Endothelial cell of umbilical vein (primary cell): ENCODE data around the gene TXNRD2. TPM values are rescaled to one million over a fixed set of nuclear protein-coding genes. Genes with fewer than 3 reads are reported as not detected.

Experiments
- BruUV-seq: library from RNA; stranded (reverse); fragments of 400-500 nt; replicated peaks from 2 replicates; lab custom pipeline; 2021; lab: Mats Ljungman, UMichigan
- CTCF ChIA-PET: fragments of 300-600, 350-600 bp; sonication (Branson Sonifier 250); formaldehyde crosslinking; loops from one replicate; lab custom pipeline; 2021; ENCODE audit warnings: antibody characterized with exemption, inconsistent platforms; lab: Charles Lee
- POLR2A ChIA-PET: fragments of 300-600, 350-600 bp; sonication (Branson Sonifier 250); formaldehyde crosslinking; loops from one replicate; lab custom pipeline; 2021; ENCODE audit warnings: antibody characterized with exemption, inconsistent platforms; lab: Charles Lee
- DNase-seq: peaks from one replicate; pipeline ENCODE4 v3.0.0-alpha.2; 2011; ENCODE audit warnings: low read depth, low spot score
- FAIRE-seq: peaks from 2 replicates; lab custom pipeline; 2011; peaks lifted over from hg19 to GRCh38; lab: Jason Lieb, UNC
- H2AFZ ChIP-seq: 2 replicates; pipeline ENCODE4 v1.6.0; 2012; ENCODE audit warnings: low read depth, low read length, control low read depth, inconsistent platforms
- H3K27ac ChIP-seq: 2 replicates; pipeline ENCODE4 v1.5.1; 2011; ENCODE audit warnings: low read depth, mild to moderate bottlenecking, control low read depth, low read length, moderate library complexity; ENCODE audit not compliant: insufficient read depth
- H3K27me3 ChIP-seq, 2 experiments: 2 replicates each; pipeline versions ENCODE4 v1.6.0 to v1.6.1; 2011; ENCODE audit warnings: low read length in 2 of 2, mixed read lengths in 1 of 2; ENCODE audit not compliant: control insufficient read depth in 2 of 2, insufficient read depth in 2 of 2
- H3K36me3 ChIP-seq, 2 experiments: 2 replicates in 1 of 2; 3 replicates in 1 of 2; pipeline ENCODE4 v1.5.1; 2011; ENCODE audit warnings: low read length in 2 of 2, mild to moderate bottlenecking in 1 of 2, moderate library complexity in 1 of 2; ENCODE audit not compliant: control insufficient read depth in 2 of 2, insufficient read depth in 2 of 2; ENCODE audit errors: extremely low read depth in 1 of 2
- H3K4me1 ChIP-seq: 3 replicates; pipeline ENCODE4 v1.5.1; 2011; ENCODE audit warnings: mild to moderate bottlenecking, low read length; ENCODE audit not compliant: control insufficient read depth, insufficient read depth; ENCODE audit errors: extremely low read depth
- H3K4me2 ChIP-seq: 2 replicates; pipeline ENCODE4 v1.6.1; 2011; ENCODE audit warnings: low read length, control low read depth, mixed read lengths; ENCODE audit not compliant: insufficient read depth
- H3K4me3 ChIP-seq, 3 experiments: fragments of 200-600 bp in 1 of 3; sonication (generic), shearing (Covaris generic) in 1 of 3; replicated peaks in 1 of 3; 2 replicates each; pipeline ENCODE4 v1.5.1; 2011 to 2016; ENCODE audit warnings: control low read depth in 3 of 3, low read length in 3 of 3, mild to moderate bottlenecking in 2 of 3, inconsistent platforms in 1 of 3, low read depth in 1 of 3, moderate library complexity in 1 of 3; ENCODE audit not compliant: insufficient read depth in 1 of 3
- H3K79me2 ChIP-seq: 2 replicates; pipeline ENCODE4 v1.6.0; 2012; ENCODE audit warnings: low read length, inconsistent platforms; ENCODE audit not compliant: control insufficient read depth, insufficient read depth
- H3K9ac ChIP-seq: replicated peaks from 2 replicates; pipeline ENCODE3; 2011; ENCODE audit warnings: low read length, control low read depth; ENCODE audit not compliant: insufficient read depth; ENCODE audit errors: extremely low read depth
- H3K9me1 ChIP-seq: replicated peaks from 3 replicates; pipeline ENCODE4 v1.6.0; 2011; ENCODE audit warnings: mild to moderate bottlenecking, low read length; ENCODE audit not compliant: control insufficient read depth, insufficient read depth; ENCODE audit errors: extremely low read depth
- H3K9me3 ChIP-seq: replicated peaks from 2 replicates; pipeline ENCODE4 v1.5.1; 2012; ENCODE audit warnings: low read length, inconsistent platforms; ENCODE audit not compliant: control insufficient read depth, insufficient read depth
- H4K20me1 ChIP-seq: replicated peaks from 2 replicates; pipeline ENCODE3; 2011; ENCODE audit warnings: mild to moderate bottlenecking, low read length; ENCODE audit not compliant: control insufficient read depth, insufficient read depth; ENCODE audit errors: extremely low read depth
- EZH2 ChIP-seq: IDR thresholded peaks from 2 replicates; pipeline ENCODE4 v1.6.1; 2012; ENCODE audit warnings: borderline replicate concordance, low read depth, mild to moderate bottlenecking, moderate library complexity, low read length, inconsistent platforms; ENCODE audit not compliant: severe bottlenecking
- FOS ChIP-seq: IDR thresholded peaks from 2 replicates; pipeline ENCODE4 v1.6.1; 2011; ENCODE audit warnings: mild to moderate bottlenecking, low read length, moderate library complexity, borderline replicate concordance; ENCODE audit not compliant: insufficient read depth
- GATA2 ChIP-seq: IDR thresholded peaks from 2 replicates; pipeline ENCODE4 v1.7.0; 2011; ENCODE audit warnings: low read depth, mild to moderate bottlenecking, moderate library complexity, mixed read lengths, low read length; ENCODE audit not compliant: insufficient read length, insufficient read depth
- JUN ChIP-seq: IDR thresholded peaks from 2 replicates; pipeline ENCODE4 v1.6.1; 2011; ENCODE audit warnings: borderline replicate concordance, low read depth; ENCODE audit not compliant: insufficient read length, insufficient read depth
- MYC ChIP-seq: IDR thresholded peaks from one replicate; pipeline ENCODE4 v1.6.1; 2011; ENCODE audit warnings: mild to moderate bottlenecking, low read depth, low read length
- POLR2A ChIP-seq: IDR thresholded peaks from 2 replicates; pipeline ENCODE4 v1.6.1; 2012; ENCODE audit warnings: low read depth, mild to moderate bottlenecking, control low read depth, low read length
- POLR2AphosphoS5 ChIP-seq: IDR thresholded peaks from 2 replicates; pipeline ENCODE4 v1.6.1; 2012; ENCODE audit warnings: low read depth, mild to moderate bottlenecking, control low read depth, low read length, moderate library complexity; ENCODE audit not compliant: insufficient read depth
- dilution Hi-C: fragments of 300-500 bp; cut with MboI; formaldehyde crosslinking; loops from one replicate; pipeline ENCODE4 v1.15.0; 2019; ENCODE audit warnings: low sequenced_read_pairs; ENCODE audit not compliant: extremely low pct_ligation_motif_present
- intact Hi-C: fragments of 100-400 bp; cut with micrococcal nuclease; formaldehyde crosslinking; loops from one replicate; pipeline ENCODE4 v1.10.0; 2022
- polyA plus RNA-seq, 4 experiments: library from polyadenylated mRNA; depleted of rRNA in 3 of 4; stranded (reverse) in 3 of 4; unstranded in 1 of 4; fragments of >200 nt; gene quantifications; 2 replicates each; pipeline versions ENCODE4 v1.2.1 to v1.2.3, GENCODE V29; 2011 to 2012; ENCODE audit warnings: missing spikeins in 1 of 4
- total RNA-seq: library from RNA; stranded (reverse); gene quantifications from 2 replicates; pipeline ENCODE4 v1.2.3, GENCODE V29; 2021
- TF ChIP-seq, protein P1 (sequence below), 2 donors: IDR thresholded peaks; 1 replicate in 1 of 2; 2 replicates in 1 of 2; pipeline ENCODE4 v1.5.1; 2011; ENCODE audit warnings: low read length in 2 of 2, mild to moderate bottlenecking in 2 of 2, moderate library complexity in 2 of 2, control low read depth in 1 of 2, inconsistent platforms in 1 of 2, low read depth in 1 of 2; ENCODE audit not compliant: insufficient read depth in 1 of 2; ENCODE audit errors: extremely low read depth in 1 of 2
- TF ChIP-seq, protein P2 (sequence below): IDR thresholded peaks from 2 replicates; pipeline ENCODE4 v1.6.1; 2011; ENCODE audit not compliant: insufficient read depth, insufficient read length

The TXNRD2 gene
- total and polyA plus RNA-seq, 2 donors (not counting 3 experiments of a cell fraction or from before 2014, with no cell fraction given) = 211 to 440 TPM

DNA sequence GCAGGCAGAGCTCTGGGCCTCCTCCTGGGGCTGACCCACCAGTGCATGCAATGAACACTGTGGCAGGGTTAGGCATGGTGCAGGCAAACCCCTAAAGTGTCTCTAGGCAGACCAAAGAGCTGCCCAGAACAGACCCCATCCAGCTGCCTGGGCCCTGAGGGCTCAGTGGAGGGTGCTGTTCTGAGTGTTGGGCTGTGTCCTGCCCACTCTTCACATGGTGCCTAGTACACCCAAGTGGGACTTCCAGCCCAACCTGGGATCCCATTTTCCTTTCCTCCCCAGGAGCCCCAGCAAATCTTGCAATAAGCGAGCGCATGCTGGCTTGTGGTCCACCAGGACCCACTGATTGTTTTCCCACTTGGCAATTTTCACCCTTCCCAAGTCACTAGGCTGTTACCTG, 48.6 kb upstream of the TXNRD2 start:
- ChIA-PET CTCF (interaction anchor here (1.9 to 2.5 kb wide), 2 partner anchors 11 to 23 kb away, joined by 5 to 9 read pairs; no protein-coding TSS in a partner anchor), POLR2A (no interaction called here)
- Histone ChIP-seq H3K4me1 (peaks cover 12% of the 10 kb centered on the region), H3K9ac (no peak overlapping the region), H3K27ac (no peak overlapping the region), H3K36me3 (no peaks in the 10 kb centered on the region), H2AFZ (no peak overlapping the region), H3K79me2 (peaks cover 8% of the 10 kb centered on the region), H3K9me3 (no peaks in the 10 kb centered on the region), H3K9me1 (no peaks in the 10 kb centered on the region), H3K27me3 (no peaks in the 10 kb centered on the region), H3K4me2 (no peak overlapping the region), H4K20me1 (no peaks in the 10 kb centered on the region), H3K4me3 (no peak overlapping the region)
- dilution Hi-C loops = no loop called here
- TF ChIP-seq FOS = no peak
- intact Hi-C loops = no loop called here
- BruUV-seq = no TSS peak
- FAIRE-seq = no peak
- no peak for DNase-seq

DNA sequence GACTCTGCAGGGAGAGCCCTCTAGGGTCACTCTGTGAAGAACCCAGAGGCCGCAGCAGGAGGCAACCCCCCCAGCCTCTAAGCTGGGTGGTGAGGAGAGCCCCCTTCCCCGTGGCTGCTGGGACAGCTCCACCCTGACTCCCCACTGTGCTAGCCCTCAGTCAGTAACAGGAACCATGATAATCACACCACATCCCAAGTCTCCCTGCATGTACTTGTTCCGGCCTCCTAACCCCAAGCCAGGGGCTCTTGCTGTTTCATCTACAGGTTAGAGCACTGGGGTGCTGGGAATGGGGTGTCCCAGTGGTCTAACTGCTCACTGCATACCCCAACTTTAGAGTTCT, 48.1 kb upstream of the TXNRD2 start:
- TF ChIP-seq EZH2 (no peak), JUN (no peak), GATA2 (no peak), POLR2A (no peak), POLR2AphosphoS5 (no peak), MYC (no peak), FOS (no peak)
- TF ChIP-seq, protein P1, sequence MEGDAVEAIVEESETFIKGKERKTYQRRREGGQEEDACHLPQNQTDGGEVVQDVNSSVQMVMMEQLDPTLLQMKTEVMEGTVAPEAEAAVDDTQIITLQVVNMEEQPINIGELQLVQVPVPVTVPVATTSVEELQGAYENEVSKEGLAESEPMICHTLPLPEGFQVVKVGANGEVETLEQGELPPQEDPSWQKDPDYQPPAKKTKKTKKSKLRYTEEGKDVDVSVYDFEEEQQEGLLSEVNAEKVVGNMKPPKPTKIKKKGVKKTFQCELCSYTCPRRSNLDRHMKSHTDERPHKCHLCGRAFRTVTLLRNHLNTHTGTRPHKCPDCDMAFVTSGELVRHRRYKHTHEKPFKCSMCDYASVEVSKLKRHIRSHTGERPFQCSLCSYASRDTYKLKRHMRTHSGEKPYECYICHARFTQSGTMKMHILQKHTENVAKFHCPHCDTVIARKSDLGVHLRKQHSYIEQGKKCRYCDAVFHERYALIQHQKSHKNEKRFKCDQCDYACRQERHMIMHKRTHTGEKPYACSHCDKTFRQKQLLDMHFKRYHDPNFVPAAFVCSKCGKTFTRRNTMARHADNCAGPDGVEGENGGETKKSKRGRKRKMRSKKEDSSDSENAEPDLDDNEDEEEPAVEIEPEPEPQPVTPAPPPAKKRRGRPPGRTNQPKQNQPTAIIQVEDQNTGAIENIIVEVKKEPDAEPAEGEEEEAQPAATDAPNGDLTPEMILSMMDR (IDR thresholded peaks at IDR 0.05; ENCODE audit: extremely low read depth in 1 of 2, insufficient read depth in 1 of 2, low read depth in 1 of 2, low read length in 2 of 2) = no peak
- TF ChIP-seq, protein P2, sequence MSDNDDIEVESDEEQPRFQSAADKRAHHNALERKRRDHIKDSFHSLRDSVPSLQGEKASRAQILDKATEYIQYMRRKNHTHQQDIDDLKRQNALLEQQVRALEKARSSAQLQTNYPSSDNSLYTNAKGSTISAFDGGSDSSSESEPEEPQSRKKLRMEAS = no peak
- intact Hi-C loops = no loop called here
- Histone ChIP-seq H3K9me1 (no peaks in the 10 kb centered on the region), H2AFZ (no peak overlapping the region), H3K9me3 (no peaks in the 10 kb centered on the region), H3K27me3 (no peaks in the 10 kb centered on the region), H3K9ac (no peak overlapping the region), H3K4me3 (no peak overlapping the region), H4K20me1 (no peaks in the 10 kb centered on the region), H3K4me2 (no peak overlapping the region), H3K4me1 (peaks cover 14% of the 10 kb centered on the region), H3K27ac (no peak overlapping the region), H3K79me2 (peaks cover 10% of the 10 kb centered on the region), H3K36me3 (peaks cover 0 to under 1% of the 10 kb centered on the region in 2 experiments)
- dilution Hi-C loops = no loop called here
- CTCF ChIA-PET = interaction anchor here (1.9 to 2.3 kb wide), 2 partner anchors 12 to 24 kb away, joined by 5 to 18 read pairs; no protein-coding TSS in a partner anchor
- POLR2A ChIA-PET = no interaction called here
- FAIRE-seq = no peak
- BruUV-seq = no TSS peak
- no peak for DNase-seq
